Stomach (tissue), 4 donors: ENCODE results near the gene YAF2.

Experiments used
- EP300 ChIP-seq: sonication (generic); formaldehyde crosslinking; IDR thresholded peaks from one replicate; pipeline ENCODE4 v1.6.1; 2017; ENCODE audit warnings: antibody characterized with exemption
- TF ChIP-seq, protein P1 (sequence below), 7 experiments: fragments of 450-650 bp in 4 of 7; fragments of 200-600 bp in 3 of 7; sonication (generic) in 3 of 7; IDR thresholded peaks; one replicate each; pipeline ENCODE4 v1.5.1; 2016 to 2019; ENCODE audit warnings: antibody characterized with exemption in 7 of 7, control low read depth in 2 of 7, mild to moderate bottlenecking in 1 of 7

DNA sequence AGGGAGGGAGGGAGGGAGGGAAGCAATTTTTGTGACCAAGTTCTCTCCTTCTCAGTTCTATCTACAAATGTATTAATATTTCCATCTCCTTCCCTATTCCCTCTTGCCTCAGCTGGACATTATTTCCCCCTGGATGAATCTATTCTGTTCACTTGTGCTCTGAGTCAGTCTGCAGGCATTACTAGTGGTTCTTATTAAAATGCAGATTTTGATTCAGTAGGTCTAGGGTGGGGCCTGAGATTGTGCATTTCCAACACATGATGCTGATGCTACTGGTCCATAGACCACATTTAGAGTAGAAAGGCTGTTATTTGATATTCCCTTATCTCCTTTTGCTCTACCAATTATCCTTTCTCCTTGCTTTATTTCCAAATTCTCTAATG is 40.1 kb upstream of the YAF2 start:
- TF ChIP-seq, protein P1, sequence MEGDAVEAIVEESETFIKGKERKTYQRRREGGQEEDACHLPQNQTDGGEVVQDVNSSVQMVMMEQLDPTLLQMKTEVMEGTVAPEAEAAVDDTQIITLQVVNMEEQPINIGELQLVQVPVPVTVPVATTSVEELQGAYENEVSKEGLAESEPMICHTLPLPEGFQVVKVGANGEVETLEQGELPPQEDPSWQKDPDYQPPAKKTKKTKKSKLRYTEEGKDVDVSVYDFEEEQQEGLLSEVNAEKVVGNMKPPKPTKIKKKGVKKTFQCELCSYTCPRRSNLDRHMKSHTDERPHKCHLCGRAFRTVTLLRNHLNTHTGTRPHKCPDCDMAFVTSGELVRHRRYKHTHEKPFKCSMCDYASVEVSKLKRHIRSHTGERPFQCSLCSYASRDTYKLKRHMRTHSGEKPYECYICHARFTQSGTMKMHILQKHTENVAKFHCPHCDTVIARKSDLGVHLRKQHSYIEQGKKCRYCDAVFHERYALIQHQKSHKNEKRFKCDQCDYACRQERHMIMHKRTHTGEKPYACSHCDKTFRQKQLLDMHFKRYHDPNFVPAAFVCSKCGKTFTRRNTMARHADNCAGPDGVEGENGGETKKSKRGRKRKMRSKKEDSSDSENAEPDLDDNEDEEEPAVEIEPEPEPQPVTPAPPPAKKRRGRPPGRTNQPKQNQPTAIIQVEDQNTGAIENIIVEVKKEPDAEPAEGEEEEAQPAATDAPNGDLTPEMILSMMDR (IDR thresholded peaks at IDR 0.05), result no peak
- TF ChIP-seq EP300, result no peak
